Fibroblast of skin of right quadriceps (primary cell): ENCODE measurements around the gene MBD3.
A peak's percentile ranks its signal among the peaks of the same experiment; 100 is the strongest.

Source experiments
- DNase-seq: peaks from one replicate; pipeline ENCODE4 v3.0.0-alpha.2; 2013

The MBD3 gene

DNA sequence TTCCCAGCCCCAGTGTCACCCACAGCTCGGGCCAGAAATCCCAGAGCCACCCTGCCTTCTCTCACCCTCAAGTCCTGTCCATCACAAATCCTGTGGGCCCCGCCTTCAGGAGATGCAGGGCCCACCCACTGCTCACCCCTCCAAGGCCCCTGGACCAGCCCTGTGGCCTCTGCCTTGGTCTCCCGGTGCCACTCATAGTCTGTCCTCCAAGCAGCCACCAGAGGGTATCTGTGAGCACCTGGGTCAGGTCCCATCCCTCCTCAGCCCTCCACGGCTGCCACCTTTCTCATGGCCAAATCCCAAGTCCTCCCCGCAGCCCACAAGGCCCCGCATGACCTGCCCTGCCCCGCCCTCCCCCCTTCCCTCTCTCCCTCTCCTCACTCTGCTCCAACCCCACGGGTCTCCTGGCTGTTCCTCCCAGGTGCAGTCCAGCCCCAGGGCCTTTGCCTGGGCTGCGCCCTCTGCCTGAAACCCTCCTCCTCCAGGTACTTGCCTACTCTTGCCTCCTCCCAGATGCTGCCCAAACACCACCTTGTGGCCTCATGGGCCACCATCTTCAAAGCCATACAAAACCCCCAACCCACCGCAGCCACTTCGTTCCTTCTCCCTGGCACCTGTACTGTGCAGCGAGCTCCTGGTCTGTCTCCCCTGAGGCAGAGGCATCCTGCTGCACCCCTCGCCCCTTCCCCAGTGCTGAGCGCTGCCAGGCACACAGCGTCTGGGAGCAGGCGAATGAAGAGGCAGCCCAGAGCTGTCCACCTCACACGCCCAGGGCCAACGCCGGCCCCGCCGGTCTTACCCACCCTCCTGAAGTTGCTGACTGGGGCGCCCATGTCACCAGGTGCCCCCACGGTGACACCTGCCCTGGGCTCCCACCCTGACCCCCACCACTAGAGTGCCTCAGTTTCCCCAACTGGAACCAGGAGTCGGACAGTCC lies 25.8 kb upstream of the MBD3 start:
- no peak for DNase-seq

DNA sequence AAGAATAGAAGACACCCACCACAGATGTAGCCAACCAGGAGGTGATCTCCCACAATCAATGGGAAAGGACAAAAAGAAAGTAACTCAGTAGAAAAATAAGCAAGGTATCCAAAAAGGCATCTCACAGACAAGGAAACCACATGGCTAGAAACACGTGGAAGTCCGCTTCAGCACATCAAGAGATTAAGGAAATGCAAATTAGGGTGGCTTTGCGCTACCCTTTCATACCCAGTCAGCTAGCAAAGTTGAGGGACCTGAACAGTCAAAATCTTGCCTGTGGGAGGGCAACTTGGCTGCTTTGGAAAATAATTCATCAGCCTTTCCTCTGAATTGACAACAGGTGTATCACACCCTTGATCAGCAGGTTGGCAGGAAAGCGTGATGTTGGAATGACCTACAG lies 24.2 kb upstream of the MBD3 start:
- no peak for DNase-seq

DNA sequence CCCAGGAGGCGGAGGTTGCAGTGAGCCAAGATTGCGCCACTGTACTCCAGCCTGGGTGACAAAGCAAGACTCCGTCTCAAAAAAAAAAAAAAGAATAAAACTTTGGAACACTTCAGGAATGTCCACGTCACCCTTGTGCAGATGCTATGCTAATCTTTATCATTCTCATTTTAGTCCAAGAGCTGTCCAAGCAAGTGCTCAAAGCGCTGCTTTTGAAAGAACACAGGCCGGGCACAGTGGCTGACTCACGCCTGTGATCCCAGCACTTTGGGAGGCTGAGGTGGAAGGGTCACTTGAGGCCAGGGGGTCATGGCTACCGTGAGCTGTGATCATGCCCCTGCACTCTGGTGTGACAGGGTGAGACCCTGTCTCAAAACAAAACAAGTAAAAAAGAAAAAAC lies 23.7 kb upstream of the MBD3 start:
- no peak for DNase-seq

DNA sequence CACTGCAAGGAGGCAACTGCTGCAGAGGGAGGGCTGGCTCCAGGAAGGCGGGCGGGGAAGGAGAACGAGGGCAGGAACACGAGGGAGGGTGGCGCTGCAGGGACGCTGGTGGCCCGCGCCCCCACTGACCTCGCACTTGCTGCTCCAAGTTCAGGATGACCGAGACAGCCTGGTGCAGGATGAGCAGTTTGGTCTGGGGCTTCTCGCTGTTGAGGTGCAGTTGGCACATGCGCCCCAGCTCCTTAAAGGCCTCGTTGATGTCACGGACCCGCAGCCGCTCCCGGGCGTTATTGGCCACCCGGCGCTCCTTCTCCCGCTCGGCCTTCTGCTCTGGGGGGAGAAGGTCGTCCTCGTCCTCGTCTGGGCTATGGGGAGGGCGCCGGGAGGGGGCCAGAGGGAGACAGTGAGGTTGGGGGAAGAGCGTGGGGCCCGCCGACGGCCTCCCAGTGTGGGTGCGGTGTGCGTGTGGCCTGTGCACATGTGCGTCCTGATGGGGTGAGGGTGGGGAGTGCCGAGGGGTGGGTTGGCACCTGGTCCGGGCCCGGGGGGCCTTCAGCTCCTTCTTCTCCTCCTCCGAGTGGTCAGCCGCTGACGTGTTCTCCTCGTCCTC lies 22.6 kb upstream of the MBD3 start:
- DNase-seq = no peak

DNA sequence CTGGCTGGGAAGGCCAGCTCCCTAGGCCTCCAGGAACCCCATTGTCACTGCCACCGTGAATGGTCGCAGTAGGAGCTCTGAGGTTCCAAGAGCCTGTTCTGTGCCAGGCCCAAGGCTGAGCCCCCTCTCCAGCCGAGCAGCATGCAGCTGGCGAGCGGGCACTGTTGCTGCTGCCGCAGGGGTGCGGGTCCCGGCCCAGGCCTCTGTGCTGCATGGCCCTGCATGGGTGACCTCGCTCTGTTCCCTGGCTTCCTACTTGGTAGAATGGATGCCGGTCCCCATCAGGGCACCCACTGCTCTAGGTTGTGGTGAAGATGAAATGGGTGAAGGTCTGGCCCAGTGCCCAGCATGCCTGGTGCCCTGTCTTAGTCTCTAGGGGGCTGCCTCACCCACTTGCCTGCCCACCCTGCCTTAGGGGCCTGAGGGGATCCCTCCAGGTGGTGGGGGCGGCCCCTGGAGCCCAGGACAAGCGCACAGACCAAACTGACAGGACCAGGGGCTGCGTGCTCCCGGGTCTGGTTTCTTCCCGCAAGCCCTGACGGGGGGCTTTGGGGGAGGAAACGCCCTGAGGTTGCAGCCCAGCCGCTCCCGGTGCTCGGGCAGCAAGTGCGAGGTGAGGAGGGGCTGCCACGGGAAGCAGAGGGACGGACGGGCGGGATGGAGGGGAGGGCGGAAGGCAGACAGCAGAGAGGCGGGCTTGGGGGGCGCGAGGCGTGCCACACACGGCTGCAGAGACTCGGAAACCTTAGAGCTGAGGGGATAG lies 21.3 kb upstream of the MBD3 start:
- no peak for DNase-seq

DNA sequence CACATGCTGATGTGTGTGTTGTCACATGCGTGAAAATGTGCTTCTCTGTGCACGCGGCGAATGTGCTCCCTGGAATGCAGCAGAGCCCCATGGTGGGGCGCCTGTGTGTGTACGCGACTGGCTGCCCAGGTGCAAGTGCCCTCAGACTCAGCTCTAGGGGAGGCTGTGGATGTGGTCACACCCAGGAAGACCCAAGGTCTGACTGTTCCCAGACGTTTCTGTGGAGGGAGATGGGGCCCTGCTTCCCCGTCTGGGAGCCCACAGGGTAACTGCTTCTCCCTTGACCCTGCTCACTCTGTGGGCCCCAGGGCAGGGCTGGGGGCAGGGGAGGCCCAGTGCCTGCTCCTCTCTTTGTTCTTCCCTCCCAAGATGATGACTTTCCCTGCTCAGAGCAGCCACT lies 20.5 kb upstream of the MBD3 start:
- DNase-seq = no peak

DNA sequence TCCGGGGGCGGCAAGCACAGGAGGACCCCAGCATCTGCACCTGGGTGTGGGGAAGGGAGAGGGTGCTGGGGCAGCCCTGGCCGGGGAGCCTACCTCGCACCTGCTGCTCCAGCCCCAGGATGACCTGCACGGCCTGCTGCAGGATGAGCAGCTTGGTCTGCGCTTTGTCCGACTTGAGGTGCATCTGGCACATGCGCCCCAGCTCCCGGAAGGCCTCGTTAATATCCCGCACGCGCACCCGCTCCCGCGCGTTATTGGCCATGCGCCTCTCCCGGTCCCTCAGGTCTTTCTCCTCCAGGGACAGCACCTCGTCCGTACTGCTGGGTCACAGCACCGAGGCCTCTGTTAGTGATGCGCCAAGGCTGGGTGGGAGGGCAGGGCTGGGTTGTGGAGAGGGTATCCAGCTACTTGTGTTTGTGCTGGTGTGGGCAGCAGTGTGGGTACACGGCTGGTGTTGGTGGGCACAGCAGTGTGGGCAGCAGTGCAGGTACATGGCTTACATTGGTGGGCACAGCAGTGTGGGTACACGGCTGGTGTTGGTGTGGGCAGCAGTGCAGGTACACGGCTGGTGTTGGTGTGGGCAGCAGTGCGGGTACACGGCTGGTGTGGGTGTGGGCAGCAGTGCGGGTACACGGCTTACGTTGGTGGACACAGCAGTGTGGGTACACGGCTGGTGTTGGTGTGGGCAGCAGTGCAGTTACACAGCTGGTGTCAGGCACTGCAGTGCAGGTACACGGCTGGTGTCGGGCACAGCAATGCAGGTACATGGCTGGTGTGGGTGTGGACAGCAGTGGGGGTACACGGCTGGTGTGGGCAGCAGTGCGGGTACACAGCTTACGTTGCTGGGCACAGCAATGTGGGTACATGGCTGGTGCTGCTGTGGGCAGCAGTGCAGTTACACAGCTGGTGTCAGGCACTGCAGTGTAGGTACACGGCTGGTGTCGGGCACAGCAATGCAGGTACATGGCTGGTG lies 19.7 kb upstream of the MBD3 start:
- DNase-seq = no peak

DNA sequence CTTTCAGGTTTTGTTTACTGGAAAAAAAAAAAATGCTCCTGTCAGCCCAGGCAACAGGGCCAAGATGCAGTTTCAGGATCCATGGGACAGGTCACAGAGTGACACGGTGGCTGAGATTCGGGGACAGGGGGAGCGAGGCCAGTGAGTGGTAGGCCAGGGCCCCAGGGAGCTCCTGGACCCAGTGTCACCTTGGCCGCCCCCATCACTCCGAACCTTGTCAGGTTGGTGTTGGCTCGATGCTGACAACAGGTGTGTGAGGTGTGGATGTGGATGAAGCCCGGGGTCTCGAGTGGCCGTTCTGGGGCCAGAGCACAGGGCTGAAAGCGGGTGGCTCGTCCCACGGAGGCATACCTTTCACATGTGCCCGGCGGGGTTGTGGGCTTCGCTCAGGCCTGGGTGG lies 18.7 kb upstream of the MBD3 start:
- no peak for DNase-seq

DNA sequence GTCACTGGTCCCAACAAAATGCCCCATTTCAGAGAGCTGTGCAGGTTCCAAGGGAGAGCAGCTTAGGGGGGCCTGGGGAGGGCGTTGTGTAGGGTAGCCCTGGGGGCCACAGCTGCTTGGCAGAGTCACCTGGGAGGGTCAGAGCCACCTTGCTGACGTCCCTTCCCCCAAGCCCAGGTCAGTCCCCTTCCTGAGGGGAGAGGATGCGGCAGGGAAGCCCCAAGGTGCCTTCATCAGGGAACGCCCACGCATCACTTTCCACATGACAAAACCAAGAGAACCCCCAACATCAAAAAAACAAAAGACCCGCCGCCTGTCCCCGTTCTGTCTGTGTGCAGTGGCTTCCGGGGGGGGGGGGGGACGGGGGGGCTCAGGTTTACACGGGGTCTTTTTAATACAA lies 17.9 kb upstream of the MBD3 start:
- DNase-seq = no peak

DNA sequence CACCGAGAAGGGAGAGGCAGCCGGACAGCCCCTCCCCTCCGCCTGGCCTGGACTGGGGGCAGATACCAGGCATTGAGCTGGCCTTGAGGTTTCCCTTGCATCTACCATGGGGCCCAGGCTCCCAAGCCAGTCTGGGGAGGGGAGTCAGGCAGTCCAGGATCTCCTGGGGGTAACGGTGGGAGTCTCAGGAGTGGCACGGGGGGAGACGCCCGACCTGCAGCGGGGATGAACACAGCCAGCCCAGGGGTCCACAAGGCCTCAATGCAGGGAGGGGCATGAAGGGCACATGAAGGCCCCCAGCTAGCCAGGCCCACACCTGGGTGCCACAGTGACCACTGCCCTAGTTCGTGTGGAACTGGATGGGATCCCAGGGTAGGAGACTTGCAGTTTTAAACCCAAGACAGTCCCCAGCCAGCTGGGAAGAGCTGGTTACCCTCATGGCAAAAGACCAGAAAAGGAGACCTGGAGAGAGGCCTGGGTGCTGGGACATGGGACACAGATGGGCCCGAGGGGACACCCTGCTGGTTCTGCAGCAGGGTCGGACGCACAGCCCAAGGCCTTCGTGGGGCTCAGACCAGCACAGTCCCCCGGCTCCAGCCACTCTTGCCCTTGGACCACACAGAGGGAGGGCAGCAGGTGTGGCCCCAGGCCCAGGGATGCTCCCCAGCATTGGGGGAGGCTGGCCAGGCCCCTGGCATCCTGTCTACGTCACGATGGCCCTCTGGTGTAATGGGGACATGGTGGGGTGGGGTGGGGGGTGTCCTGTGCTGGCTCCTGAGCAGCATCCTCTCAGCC lies 17.2 kb upstream of the MBD3 start:
- DNase-seq = no peak

DNA sequence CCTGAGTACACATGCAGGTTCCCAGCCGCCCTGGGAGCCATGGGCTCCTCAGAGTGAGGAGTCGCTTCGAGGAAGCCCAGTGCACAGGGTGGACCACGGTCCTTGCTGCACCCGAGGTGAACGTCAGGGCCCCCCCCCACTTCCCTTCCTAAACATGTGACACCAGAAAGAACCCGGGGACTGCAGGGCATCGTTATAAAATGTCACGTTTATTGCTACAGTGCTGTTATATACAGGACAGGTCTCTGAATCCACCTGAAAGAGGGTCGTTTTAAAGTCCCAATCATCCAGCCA lies 16.4 kb upstream of the MBD3 start:
- no peak for DNase-seq

DNA sequence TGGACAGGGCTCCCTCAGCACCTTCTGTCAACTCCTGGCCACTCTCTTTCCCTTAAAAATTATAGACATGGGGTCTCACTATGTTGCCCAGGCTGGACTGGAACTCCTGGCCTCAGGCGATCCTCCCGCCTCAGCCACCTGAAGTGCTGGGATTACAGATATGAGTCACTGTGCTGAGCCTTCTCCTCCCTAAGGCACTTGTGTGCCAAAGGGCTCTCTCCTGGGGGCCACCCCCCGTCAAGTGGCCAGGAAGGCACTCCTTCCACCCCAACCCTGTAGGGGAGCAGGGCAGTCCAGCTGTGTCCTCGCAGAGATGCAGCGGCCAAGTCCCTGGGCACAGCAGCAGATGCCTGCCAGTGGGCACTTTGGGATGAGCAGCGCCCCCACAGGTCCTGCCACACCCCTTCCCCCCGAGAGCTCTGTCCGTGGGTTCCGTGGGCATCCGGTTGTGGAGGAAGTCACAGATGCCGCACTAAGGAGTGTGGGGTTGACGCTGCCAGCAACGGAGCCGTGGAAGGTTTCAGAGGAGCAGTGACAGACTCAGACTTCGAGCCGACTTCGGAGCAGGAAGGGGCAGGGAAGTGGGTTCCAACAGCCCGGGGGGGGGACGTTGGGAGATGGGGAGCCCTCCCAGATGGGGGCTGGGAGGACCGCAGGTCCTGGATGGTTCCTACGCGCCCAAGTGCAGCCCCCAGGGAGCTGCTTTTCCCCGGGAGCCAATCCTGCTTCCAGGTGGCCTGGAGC lies 15.9 kb upstream of the MBD3 start:
- DNase-seq = no peak

DNA sequence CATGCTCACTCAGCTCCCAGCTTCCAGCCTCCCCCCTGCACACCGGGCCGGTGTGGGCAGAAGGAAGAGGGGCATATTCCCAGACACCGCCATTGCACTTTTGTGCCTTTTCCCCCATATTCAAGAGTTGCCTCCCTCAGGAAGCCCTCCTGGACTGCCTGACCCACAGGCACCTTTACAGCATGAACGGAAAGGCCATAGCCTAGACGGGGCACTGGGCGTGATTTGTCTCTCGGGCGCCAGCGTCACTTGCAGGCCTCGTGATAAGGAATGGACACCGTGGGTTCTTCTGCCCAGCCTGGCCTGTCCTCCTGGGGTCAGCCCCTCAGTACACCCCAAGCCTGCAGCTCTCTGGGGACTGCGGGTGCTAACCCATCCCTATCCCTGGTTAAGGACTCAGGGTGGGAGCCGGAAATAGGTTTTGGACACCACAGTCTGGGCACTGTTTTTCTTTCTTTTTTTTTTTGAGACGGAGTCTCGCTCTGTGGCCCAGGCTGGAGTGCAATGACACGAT lies 13.5 kb upstream of the MBD3 start:
- DNase-seq = no peak

DNA sequence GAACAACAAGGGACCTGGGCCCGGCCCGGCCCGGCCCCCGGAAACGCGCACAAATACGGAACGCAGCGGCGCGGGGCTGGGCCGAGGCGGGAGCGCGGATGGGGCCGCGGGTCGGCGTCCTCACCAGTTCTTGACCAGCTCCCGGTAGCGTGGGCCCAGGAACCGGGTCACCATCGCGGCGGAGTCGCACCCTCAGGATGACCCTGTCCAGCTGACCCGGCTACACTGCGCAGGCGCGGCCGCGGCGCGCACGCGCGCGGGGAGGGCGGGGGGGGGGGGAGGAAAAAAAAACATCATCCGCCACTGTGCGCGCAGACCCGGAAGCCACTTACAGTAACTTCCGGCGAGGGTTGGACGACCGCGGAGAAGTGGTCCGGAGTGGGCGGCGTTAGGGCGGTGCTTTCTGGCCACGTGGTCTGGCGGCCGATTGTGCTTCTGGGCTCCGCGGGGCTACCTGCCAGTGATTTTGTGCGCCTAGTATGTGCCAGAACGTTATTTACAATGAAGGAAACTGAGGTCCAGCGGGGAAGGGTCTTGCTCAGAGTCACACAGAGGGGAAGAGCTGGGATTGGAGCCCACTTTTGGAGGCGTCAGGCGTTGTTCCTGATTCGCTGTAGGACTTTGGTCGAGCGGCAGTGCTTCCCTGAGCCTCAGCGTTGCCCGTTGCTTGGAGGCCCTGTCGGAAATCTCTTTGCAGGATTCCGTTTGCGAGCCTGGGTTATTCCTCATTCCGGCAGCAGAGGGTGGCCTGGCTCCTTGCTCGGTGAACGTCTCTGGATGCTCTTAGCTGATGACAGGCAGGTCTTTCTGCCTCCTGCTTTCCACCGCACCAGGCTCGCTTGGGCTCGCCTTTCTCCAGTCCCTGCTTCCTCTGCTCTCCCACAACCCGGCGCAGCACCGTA lies 12.8 kb upstream of the MBD3 start, which contains the start of gene UQCR11:
Gene UQCR11, minus strand, starts transcription at position 227 of the 902 bp plus-strand sequence. Its CDS starts 53 bp downstream, at position 174.
- peak; percentile 95 for DNase-seq

DNA sequence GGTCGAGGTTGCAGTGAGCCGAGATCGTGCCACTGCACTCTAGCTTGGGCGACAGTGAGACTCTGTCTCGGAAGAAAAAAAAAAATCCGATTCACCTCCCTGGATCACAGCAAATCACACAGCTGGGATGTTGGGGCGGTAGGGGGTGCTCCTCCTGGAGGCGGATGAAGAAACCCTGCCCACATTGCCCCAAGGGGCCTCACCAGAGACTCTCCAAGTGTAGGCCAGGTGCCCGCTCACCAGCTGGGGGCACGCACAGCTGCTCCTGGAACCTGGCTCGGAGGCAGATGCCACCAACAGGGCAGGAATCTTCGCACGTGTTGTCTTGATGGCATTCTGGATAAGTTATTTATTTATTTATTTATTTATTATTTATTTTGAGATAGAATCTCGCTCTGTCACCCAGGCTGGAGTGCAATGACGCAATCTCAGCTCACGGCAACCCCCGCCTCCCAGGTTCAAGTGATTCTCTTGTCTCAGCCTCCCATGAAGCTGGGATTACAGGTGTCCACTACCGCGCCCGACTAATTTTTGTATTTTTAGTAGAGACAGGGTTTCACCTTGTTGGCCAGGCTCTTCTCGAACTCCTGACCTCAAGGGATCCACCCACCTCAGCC lies 9.5 kb upstream of the MBD3 start:
- no peak for DNase-seq

DNA sequence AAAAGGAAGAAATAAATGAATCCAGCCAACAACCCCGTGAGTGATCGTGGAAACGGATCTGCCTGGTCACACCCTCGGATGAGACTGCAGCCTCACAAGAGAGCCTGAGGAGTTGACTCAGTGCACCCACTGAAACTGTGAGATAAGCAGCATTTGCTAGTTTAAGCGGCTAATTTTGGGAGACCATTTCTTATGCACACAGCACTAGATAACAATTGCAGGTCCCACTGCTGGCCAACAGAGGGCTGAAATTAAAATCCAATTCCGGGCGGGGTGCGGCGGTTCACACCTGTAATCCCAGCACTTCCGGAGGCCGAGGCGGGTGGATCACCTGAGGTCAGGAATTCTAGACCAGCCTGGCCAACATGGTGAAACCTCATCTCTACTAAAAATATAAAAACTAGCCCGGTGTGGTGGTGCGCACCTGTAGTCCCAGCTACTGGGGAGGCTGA lies 9.0 kb upstream of the MBD3 start:
- DNase-seq = no peak

DNA sequence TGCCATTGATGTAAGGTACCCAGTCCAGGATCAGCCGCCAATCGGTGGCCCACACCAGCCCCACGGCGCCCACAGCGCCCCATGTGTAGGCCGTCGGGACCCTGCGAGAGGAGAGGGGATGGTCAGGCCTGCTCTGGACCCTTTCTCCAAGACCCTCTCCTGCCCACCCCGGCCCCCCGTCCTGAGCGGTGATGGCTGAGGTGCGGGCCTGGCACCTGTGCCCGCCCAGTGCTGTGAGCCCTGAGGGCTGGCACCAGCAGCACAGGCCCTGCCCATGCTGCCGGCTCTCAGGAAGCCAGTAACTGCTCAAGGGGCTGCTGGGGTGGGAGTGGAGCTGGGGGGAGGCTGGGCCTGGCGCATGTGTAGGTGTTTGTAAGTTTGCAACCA lies 6.8 kb upstream of the MBD3 start:
- DNase-seq = no peak

DNA sequence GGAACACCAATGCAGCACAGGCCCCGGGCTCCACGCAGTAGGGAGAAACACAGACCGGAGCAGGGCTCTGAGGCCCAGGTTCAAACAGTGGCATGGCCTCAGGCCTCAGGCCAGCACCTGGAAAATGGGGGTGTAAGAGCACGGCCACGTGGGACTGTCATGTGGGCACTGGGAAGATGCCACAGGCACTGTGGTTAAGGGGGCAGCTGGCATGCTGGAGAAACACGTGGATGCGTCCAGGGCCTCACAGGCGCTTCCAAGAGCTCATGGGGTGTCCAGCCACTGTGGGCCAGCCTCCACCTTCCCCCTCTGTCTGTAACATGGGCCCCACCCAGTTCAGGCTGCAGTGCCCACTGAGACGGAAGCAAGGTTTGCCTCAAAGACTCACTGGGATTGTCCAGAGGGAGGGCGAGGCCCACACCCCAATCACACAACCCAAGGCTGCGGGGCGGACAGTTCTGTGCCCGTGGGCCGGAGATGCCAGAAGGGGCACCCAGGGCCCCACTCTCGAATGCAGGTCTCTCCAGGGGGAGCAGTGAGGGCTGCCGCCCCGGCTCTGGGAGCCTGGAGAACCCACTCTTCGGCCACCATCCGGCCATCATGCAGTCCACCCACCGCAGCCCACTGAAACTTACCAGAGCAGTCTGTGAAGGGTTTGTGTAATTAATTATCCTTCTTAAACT lies 6.3 kb upstream of the MBD3 start:
- DNase-seq = no peak

DNA sequence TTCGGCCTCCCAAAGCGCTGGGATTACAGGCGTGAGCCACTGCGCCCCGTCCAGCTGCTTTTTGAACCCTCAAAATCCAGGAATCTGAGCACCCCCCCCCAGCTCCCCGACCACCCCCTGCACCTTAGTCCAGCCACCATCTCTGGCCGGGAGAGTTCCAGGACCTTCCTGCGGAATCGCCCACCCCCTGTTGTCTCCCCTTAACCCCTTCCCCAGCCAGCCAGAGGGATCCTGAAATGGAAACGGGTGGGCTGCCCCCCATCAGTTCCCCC lies 772 bp upstream of the MBD3 start:
- DNase-seq = no peak
